Stimulated activated CD8-positive, alpha-beta memory T cell treated with anti-CD3 and anti-CD28 coated beads, Interleukin-2, amount 100 ng/mL, for 48 hours (primary cell): ENCODE data around the gene SCG2.
"Not testable (repeated sequence)": the region's sequence is repeated elsewhere in the genome, so short reads cannot be mapped to it uniquely, and the experiment has no call there.

Experiments
- DNase-seq, 2 donors: peaks; one replicate each; pipeline ENCODE4 v3.0.0-alpha.2; 2020; ENCODE audit warnings: low read depth in 2 of 2

SCG2 gene

GRCh38 chr2:223611061-223611460, 8.9 kb upstream of the SCG2 start:
- DNase-seq: no peak

DNA sequence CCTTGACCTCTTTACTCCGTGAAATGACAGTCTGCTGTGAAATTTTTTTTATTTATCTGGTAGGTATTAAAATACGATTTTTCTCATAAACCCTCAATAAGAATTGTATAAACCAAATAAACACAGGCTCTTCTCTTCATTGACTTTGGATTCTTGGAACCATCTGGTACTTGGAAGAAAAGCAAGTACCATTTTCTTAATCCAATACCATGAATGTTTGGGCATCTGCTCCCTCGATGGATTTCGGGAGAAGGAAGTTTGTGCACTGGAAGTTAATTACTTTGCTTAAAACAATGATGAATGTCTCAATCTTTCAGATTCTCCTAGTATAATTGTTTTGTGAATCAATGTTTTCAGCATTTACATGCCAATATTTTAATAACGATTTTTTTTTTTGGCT, 5.3 kb upstream of the SCG2 start:
- DNase-seq: no peak

GRCh38 chr2:223606946-223607345, 4.8 kb upstream of the SCG2 start:
- no peak for DNase-seq

DNA sequence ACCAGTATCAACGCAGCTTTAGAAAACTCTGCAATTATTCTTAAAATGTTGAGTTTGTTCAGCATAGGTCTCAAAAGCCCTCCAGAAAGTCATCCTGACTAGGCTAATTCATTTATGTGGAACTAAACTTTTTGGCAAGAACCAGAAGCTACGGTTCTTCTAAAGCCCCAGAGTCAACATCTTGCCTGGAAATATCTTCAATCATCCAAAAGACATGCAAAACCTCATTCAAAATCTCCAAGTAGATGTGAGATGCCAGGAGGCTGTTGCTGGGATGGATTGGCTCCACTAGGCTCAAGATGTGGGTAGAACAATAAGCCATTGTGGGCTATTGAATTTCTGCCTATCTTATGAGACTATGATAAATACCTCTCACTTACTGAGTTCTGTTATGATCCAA, 2.1 kb upstream of the SCG2 start:
- no peak for DNase-seq

GRCh38 chr2:223602972-223603371, 811 bp upstream of the SCG2 start:
- DNase-seq: no peak

DNA sequence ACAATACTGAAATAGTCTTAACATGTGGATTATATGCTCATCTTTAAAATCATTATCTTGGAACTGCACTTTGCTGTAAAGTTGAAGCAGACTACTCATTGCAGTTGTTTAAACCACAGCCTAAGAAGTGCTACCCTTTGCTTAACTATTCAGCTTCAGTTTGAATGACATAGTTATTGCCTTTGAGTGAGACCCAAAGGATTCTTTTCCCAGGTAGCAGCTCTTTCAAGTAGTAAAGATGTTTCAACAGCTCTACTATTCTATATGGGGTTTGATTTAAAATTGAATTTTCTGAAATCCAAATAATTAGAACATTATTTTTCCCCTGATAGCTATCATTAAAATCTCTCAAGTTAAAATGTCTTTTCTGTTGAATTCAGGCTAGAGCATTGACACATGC, 1.1 kb downstream of the SCG2 start:
- no peak for DNase-seq

DNA sequence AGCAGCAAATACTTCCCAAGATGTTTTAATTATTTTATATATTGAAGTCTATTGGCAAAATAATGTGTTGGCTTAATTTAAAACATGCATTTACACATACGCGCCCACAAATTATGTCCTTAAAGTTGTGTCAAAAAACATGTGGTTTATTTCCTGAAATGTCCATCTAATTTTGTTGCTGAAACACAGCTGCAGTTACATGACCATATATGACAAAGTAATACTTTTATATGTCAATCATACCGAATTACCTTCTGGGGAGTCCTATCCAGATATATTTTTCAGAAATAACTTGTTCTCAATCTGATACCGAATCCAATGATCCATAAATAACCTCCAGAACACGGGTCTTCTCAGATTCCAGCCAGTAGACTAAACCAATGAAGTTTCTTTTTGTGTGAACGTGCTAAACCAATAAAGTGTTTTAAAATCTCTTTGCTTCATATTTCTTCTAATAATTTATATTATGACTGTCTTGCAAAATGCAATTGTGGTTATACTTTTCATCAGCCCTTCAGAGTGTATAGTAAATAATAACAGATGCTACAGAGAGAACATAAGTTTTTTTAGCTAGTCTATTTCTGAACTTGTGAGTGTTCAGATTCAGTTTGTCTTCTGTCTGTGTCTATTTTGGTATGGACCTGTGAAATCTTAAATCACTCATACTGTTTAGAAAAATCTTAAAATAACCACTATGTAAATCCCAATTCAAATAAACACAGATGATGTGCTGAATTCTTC, 2.4 kb downstream of the SCG2 start:
- no peak for DNase-seq

DNA sequence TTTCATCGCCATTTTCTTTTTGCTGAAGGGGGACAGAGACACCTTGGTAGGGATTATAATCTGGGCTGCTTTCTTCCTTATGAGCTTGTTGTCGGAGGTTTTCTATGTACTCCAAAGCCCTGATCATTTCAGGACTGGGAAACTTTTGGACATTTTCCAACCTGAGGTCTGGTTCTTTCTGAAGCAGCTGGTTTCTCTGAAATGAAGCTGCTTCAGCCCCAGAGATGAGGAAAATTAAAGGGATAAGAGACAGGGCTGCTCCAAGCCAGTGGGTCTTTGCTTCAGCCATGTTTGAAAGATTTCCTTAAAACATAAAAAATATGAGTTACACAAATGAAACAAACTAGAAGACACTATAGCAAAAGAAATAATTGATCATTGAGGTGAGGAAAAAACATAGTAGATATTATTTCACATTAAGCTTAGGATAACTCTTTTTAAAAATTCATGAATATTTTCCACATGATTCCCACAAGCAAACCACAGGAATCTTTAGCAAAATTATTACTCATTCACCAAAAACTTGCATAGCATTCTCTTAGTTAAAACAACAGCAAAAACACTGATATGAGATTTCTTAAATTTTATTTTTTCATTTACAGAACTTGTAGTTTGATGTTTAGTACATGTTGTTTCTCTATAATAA, 3.0 kb downstream of the SCG2 start:
- DNase-seq: no peak

DNA sequence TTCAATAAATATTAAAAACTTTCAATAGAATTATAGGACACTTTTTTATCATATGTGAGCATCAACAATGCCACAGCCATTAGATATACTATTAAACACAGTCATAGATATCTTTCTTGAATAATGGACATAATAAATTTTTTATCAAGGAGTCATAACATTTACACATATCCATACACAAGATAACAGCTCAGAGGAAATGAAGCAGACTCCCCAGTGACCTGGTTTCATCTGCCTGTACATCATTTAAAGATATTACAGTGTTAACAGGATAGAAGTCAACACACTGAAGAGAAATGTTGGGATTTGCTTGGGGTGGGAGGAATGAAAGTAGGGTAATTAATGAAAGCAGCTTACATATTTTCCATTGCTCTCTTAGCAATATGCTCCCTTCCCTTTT, 5.1 kb downstream of the SCG2 start:
- no peak for DNase-seq

DNA sequence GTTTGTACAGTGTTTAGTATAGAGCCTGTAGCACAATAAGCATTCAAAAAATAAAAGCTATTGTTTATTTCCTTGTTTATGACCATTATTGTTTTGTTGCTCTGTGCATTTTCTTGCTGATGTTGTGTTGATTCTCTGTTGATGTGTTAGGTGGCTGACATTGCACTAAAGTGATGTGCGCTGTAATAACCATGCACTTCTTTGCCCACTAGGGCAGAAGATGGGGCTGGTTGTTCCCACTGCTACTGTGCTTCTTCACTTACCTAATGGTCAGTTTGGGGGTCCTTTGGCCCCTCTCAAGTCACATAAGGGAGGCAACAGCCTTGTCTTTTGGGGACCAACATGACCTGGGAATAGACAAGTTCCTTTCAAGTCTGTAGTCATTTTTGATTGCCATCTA, 6.0 kb downstream of the SCG2 start:
- no peak for DNase-seq

- no peak for DNase-seq
Observed at GRCh38 chr2:223594831-223595230, 7.3 kb downstream of the SCG2 start.

GRCh38 chr2:223594259-223594658, 7.9 kb downstream of the SCG2 start:
- DNase-seq: no peak

- DNase-seq: not testable (repeated sequence)
Observed at GRCh38 chr2:223592689-223593088, 9.5 kb downstream of the SCG2 start.

DNA sequence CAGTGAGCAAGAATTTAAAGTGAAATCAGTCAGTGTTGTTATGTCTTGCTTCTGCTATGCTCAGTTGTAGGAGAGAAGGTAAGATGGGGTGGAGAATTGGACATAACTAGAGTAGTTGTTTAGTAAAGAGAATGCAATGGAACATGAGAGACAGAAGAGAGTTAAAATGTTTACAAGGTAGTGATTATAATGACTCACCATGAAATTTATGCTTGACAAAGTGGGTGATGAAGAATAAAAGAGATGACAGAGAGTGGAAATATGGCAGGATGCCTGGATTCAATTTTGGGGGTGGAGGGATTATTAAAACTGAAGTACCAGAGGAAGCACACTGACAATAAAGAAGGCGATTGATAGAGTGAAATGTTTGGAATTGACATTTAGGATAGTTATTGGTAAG, 10.6 kb downstream of the SCG2 start:
- DNase-seq: no peak

DNA sequence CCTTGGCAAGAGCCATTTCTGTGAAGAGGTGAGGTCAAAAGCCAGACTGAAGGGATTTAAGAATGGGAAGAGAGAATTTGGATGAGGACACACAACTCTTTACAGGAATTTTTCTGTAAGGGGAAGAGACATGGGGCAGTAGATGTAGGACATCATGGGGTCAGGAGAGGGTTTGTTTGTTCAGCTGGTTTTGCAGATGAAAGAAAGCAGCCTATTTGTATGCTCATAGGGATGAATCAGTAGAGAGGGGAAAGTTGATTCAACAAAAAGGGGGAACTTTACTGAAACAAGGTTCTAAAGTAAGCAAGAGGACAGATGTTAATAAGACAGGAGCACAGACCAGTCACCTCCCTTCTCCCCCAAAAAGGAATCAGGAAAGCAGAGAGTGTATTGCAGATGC, 11.2 kb downstream of the SCG2 start:
- no peak for DNase-seq

DNA sequence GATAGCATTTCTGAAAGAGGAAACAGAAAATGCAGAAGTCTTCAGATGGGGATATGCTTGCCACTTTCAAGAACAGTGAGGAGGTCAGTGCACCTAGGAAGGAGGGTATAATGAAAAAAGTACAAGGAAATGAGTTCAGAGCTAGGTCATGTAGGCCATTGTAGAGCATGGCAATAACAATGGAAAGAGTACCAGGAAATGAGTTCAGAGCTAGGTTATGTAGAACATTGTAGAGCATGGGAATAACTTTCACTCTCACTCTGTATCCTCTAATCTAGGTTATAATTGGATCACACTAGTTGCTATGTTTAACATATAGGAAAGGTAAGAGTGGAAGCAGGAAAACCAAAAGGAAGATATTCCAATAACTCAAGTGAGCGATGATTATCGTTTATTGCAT, 12.3 kb downstream of the SCG2 start:
- DNase-seq: no peak

DNA sequence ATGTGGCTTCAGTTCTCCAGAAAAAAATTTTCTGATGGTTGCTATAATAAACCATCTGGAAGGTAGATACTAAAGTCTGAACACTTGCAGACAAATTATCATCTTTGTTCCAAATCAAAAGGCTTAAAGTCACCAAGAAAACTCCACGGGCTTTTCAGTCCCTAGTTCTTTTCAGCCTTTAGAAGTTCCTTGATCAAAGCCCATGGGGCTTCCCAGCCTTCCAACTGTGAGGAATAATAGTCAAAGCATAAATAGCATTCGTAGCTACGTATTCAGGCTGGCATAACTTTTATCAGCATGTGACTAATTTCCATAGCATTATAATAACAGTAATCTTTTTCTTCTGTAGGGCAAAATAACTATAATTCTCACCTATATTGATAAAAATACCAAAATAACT, 13.9 kb downstream of the SCG2 start:
- no peak for DNase-seq

GRCh38 chr2:223587301-223587700, 14.9 kb downstream of the SCG2 start:
- no peak for DNase-seq

GRCh38 chr2:223586261-223586660, 15.9 kb downstream of the SCG2 start:
- DNase-seq: no peak

- DNase-seq: no peak
Observed at GRCh38 chr2:223585666-223586065, 16.5 kb downstream of the SCG2 start.

- no peak for DNase-seq
Observed at GRCh38 chr2:223582001-223582400, 20.2 kb downstream of the SCG2 start.

DNA sequence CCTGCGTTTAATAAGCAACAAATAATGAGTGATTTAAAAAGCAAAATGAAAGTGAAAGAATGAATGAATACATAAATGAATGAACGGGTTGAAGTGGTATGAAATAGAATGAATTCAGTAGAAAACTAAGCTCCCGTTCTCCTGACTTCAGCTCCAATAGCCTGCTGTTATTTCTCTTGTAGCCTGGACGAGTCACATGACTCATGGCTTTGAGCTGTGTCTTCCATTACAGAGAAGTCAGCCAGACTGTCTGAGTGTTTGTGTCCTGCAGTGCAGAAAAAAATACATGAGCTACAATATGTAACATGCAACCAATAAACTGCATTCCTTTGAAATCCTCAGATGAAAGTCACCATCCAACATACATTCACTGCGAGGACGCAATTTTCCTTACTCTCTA, 21.2 kb downstream of the SCG2 start:
- DNase-seq: no peak

DNA sequence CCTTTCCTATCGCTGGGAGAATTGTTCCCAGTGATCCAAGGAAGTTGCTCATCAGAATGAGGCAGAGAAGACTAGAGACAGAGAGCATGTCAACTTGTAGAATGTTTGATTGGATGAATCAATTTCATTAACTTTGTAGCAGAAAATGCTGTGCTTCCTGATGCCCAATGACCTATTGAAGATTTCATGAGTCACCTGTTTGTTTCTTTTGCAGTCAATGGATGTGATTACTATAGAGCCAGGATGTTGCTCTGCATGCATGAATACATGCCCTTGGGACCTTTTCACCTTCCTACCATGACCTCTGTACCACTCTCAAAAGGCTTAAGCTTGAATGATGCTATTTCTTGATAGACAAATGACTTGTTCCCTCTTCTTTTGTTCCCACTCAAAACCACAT, 23.3 kb downstream of the SCG2 start:
- DNase-seq: no peak

GRCh38 chr2:223576873-223577272, 25.3 kb downstream of the SCG2 start:
- no peak for DNase-seq
